Measurements from ENCODE around the gene MLKL. TPM values are rescaled to one million over a fixed set of nuclear protein-coding genes. Genes with fewer than 3 reads are reported as not detected.

The MLKL gene
- polyA plus RNA-seq (2012; ENCODE audit: low read depth, missing spikeins) = 6.8 TPM

DNA sequence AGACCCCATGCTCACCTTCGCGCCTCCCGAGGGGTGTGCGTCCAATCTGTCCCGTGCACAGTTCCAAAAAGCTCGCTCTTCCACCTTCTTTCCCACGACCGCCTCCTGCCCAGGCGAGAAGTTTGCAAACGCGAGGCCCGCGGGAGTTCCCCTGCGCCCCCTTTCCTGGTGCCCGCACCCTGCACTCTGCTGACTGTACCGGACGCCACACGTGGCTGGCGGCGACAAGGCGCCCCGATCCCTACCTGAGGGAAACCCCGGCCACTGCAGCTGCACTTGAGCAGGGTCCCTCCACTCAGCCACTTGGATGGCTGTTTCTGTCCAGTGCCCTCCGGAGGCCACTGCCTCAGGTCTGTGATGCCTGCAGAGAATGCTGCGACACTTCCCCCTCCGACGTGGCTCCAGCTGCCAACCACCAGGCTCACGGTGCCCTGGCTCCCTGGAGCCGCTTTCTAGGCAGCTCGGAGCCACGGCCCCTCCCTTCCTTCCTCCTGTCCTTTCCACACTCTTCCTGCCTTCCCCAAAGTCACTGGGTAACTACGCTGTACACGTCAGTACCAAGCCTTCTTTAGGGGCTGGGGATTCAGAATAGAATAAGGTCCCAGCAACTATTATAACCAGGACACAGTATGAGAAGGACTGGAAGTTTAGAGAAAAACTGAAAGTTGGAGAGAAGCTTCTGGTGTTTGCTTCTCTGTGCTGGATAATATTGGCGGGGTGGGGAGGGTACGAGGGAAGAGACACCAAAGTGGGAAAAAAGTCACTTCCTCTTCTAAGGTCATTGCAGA is at the start of gene MLKL:
MLKL (minus strand) TSS at position 425 of the 788 bp plus-strand sequence. CDS start 5,105 bp downstream, outside the sequence.
- DNase-seq (ENCODE audit: insufficient read length, low spot score) (no peak), FAIRE-seq (peak; percentile 41)
- TF ChIP-seq SPI1 (IDR thresholded peaks at IDR 0.05; ENCODE audit: low read depth, low read length) (peak; percentile 91), POU2F2 (IDR thresholded peaks at IDR 0.05; ENCODE audit: low read depth, low read length) (no peak), POLR2A (IDR thresholded peaks at IDR 0.05; ENCODE audit: low read depth, low read length) (peak; percentile 54), PAX5 (IDR thresholded peaks at IDR 0.05; ENCODE audit: insufficient read depth, low read length, severe bottlenecking) (no peak), POLR2AphosphoS5 (IDR thresholded peaks at IDR 0.05; ENCODE audit: low read depth, low read length) (no peak; the same call in 1 of the 2 replicates), TAF1 (IDR thresholded peaks at IDR 0.05; ENCODE audit: low read depth, low read length) (no peak)

DNA sequence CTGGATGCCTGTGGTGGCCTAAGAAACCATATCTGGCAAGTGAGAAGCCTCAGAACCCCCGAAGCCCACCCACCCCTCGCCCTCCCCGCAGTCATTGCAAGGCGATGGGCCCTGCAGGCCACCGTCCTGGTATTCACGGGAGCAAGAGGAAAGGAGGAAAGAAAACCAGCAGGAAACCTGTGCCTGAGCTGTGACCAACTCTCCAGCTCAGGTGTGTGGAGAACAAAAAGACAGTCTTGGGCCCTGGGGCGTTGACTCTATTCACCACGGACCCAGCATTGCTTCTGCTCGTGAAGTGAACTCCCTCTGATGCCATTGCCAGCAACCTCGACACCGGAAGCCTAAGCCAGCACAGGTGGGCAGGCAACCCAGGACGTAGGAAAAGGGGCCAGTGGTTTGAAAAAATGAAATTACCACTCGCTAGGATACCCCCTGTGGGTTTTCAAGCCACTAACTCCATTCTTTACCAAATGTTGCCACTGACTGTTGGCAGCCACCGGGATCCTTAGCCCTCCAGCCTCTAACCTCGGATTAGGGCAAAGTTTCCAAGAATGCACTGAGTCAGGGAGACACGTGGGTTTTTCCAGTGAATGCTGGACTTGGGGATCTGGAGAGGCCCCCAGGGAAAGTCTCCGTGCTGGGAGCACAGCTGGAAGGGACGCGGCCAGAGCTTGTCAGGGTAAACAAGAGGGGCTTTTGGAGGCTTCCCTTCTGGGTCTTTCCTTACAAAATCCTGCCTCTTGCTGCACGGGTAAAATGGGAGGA is 48.8 kb upstream of the MLKL start:
- DNase-seq (ENCODE audit: insufficient read length, low spot score) = no peak
- TF ChIP-seq POLR2A (IDR thresholded peaks at IDR 0.05; ENCODE audit: low read depth, low read length) (no peak), SPI1 (IDR thresholded peaks at IDR 0.05; ENCODE audit: low read depth, low read length) (no peak), TAF1 (IDR thresholded peaks at IDR 0.05; ENCODE audit: low read depth, low read length) (no peak), POU2F2 (IDR thresholded peaks at IDR 0.05; ENCODE audit: low read depth, low read length) (no peak), POLR2AphosphoS5 (IDR thresholded peaks at IDR 0.05; ENCODE audit: low read depth, low read length) (no peak), PAX5 (IDR thresholded peaks at IDR 0.05; ENCODE audit: insufficient read depth, low read length, severe bottlenecking) (no peak)
- FAIRE-seq = no peak

DNA sequence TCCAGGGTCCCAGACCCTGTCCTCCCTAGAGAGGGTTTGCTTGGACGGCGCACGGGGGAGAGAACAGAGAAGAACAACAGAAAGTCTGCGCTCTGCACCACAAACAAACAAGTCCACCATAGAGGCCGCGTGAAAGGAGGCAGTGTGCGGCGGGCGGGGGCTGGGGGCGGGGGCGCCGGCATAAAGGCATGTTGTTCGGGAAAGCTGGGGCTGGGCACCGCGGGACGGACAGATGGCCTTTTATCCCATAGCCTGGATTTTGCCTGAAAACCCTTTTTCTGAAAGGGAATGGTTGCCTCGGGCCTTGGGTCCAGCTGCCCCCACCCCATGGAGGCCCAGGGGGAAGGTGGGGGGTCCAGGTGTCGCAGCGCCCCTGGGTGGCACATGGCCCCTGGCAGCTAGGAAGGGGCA is 48.0 kb upstream of the MLKL start:
- TF ChIP-seq POLR2A (IDR thresholded peaks at IDR 0.05; ENCODE audit: low read depth, low read length) (no peak), POU2F2 (IDR thresholded peaks at IDR 0.05; ENCODE audit: low read depth, low read length) (no peak), SPI1 (IDR thresholded peaks at IDR 0.05; ENCODE audit: low read depth, low read length) (no peak), TAF1 (IDR thresholded peaks at IDR 0.05; ENCODE audit: low read depth, low read length) (no peak), PAX5 (IDR thresholded peaks at IDR 0.05; ENCODE audit: insufficient read depth, low read length, severe bottlenecking) (no peak), POLR2AphosphoS5 (IDR thresholded peaks at IDR 0.05; ENCODE audit: low read depth, low read length) (no peak)
- FAIRE-seq (no peak), DNase-seq (ENCODE audit: insufficient read length, low spot score) (no peak)

DNA sequence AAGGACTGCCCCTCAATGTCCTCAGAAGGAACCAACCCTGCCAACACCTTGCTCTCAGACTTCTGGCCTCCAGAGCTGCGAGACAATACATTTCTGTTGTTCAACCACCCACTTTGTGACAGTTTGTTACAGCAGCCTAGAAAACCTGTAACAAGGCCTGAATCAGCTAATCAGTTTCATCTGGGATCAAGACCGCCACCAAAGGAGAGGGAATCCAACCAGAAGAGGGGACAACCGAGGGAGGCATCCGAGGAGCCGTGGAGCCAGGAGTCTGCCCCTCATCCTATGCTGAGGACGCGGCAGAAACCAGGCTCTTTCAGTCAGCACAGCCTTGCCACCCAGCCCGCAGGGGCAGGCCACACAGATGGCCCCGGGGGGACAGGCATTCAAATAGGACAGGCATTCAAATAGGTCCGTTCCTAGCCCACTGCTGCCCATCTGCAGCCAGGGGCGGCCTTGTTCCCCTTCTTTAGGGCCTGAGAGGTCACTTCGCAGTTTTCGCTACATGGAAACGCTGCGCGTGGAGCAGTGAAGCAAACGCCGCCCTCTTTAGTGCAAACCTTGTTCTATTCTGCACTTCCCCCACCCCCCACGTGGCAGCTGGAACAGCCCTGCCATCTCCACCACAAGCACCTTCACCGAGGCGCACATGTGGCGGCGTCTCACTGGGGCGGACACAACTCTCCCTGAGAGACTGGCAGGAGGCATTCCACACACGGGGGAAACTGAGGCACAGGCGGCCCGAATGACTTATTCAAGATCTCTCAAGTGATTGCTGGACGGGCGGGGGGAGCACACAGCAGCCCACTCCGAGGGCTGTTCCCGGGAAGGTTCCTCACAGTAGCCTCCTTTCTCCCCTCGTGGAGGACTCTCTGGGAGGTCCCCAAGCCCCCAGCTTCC is 47.3 kb upstream of the MLKL start:
- DNase-seq (ENCODE audit: insufficient read length, low spot score) (no peak), FAIRE-seq (no peak)
- TF ChIP-seq POLR2A (IDR thresholded peaks at IDR 0.05; ENCODE audit: low read depth, low read length) = no peak
- TF ChIP-seq POLR2AphosphoS5 (IDR thresholded peaks at IDR 0.05; ENCODE audit: low read depth, low read length) = no peak
- no peak for TF ChIP-seq POU2F2 (IDR thresholded peaks at IDR 0.05; ENCODE audit: low read depth, low read length)
- TF ChIP-seq SPI1 (IDR thresholded peaks at IDR 0.05; ENCODE audit: low read depth, low read length) = no peak
- TF ChIP-seq TAF1 (IDR thresholded peaks at IDR 0.05; ENCODE audit: low read depth, low read length) = no peak
- TF ChIP-seq PAX5 (IDR thresholded peaks at IDR 0.05; ENCODE audit: insufficient read depth, low read length, severe bottlenecking) = no peak

DNA sequence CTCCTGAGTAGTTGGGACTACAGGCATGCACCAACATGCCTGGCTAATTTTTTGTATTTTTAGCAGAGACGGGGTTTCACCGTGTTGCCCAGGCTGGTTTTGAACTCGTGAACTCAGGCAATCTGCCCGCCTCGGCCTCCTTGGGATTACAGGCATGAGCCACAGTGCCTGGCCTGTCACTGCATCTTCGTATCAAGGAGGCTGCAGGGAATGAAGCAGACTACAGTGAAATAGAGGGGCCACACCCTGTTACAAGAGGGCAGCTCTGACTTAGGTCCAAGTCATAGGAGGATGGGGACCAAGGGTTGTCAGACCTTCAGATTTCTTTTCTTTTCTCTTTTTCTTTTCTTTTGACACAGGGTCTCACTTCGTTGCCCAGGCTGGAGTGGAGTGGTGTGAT is 45.3 kb upstream of the MLKL start:
- no peak for FAIRE-seq
- no peak for DNase-seq (ENCODE audit: insufficient read length, low spot score)
- no peak for TF ChIP-seq POLR2A (IDR thresholded peaks at IDR 0.05; ENCODE audit: low read depth, low read length)
- no peak for TF ChIP-seq POLR2AphosphoS5 (IDR thresholded peaks at IDR 0.05; ENCODE audit: low read depth, low read length)
- no peak for TF ChIP-seq SPI1 (IDR thresholded peaks at IDR 0.05; ENCODE audit: low read depth, low read length)
- no peak for TF ChIP-seq TAF1 (IDR thresholded peaks at IDR 0.05; ENCODE audit: low read depth, low read length)
- no peak for TF ChIP-seq POU2F2 (IDR thresholded peaks at IDR 0.05; ENCODE audit: low read depth, low read length)
- TF ChIP-seq PAX5 (IDR thresholded peaks at IDR 0.05; ENCODE audit: insufficient read depth, low read length, severe bottlenecking) = no peak

DNA sequence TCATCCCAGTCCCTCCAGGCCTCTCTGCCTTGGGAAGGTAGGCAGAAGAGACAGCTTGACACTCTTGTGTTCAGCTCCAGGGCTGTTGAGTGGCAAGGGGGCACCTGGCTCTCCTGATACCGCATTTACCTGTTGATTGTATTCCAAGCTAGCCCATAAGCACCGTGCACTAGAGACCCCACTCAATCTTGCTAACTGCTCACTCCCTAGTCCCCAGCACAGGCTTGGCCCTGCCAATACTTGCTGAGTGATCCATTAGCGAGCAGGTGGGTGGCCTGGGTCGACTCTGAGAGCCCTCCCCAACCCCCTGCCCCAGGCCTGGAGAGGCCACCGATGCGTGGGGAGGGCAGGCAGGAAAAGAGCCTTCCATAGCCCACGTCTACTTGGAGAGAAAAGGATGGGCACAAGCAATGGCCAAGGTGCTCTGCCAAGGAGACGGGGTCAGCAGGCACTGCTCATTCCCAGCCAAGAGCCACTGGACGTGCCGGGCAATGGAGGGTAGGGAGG is 44.5 kb upstream of the MLKL start:
- FAIRE-seq (no peak), DNase-seq (ENCODE audit: insufficient read length, low spot score) (no peak)
- TF ChIP-seq POU2F2 (IDR thresholded peaks at IDR 0.05; ENCODE audit: low read depth, low read length) (no peak), POLR2A (IDR thresholded peaks at IDR 0.05; ENCODE audit: low read depth, low read length) (no peak), PAX5 (IDR thresholded peaks at IDR 0.05; ENCODE audit: insufficient read depth, low read length, severe bottlenecking) (no peak), SPI1 (IDR thresholded peaks at IDR 0.05; ENCODE audit: low read depth, low read length) (no peak), POLR2AphosphoS5 (IDR thresholded peaks at IDR 0.05; ENCODE audit: low read depth, low read length) (no peak), TAF1 (IDR thresholded peaks at IDR 0.05; ENCODE audit: low read depth, low read length) (no peak)

DNA sequence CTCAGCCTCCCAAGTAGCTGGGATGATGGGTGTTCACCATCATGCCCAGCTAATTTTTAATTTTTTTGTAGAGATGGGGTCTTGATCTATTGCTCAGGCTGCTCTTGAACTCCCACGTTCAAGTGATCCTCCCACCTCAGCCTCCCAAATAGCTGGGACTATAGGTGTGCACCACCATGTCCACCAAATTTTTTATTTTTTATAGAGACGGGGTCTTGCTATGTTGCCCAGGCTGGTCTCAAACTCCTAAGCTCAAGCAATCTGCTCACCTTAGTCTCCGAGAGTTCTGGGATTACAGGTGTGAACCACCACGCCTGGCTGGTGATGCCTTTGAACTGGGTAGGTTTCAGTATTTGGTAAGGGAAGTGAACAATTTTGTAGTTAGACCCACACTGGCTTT is 43.9 kb upstream of the MLKL start:
- no peak for DNase-seq (ENCODE audit: insufficient read length, low spot score)
- TF ChIP-seq SPI1 (IDR thresholded peaks at IDR 0.05; ENCODE audit: low read depth, low read length) = no peak
- TF ChIP-seq TAF1 (IDR thresholded peaks at IDR 0.05; ENCODE audit: low read depth, low read length) = no peak
- TF ChIP-seq POU2F2 (IDR thresholded peaks at IDR 0.05; ENCODE audit: low read depth, low read length) = no peak
- no peak for TF ChIP-seq POLR2AphosphoS5 (IDR thresholded peaks at IDR 0.05; ENCODE audit: low read depth, low read length)
- TF ChIP-seq POLR2A (IDR thresholded peaks at IDR 0.05; ENCODE audit: low read depth, low read length) = no peak
- no peak for TF ChIP-seq PAX5 (IDR thresholded peaks at IDR 0.05; ENCODE audit: insufficient read depth, low read length, severe bottlenecking)
- no peak for FAIRE-seq

DNA sequence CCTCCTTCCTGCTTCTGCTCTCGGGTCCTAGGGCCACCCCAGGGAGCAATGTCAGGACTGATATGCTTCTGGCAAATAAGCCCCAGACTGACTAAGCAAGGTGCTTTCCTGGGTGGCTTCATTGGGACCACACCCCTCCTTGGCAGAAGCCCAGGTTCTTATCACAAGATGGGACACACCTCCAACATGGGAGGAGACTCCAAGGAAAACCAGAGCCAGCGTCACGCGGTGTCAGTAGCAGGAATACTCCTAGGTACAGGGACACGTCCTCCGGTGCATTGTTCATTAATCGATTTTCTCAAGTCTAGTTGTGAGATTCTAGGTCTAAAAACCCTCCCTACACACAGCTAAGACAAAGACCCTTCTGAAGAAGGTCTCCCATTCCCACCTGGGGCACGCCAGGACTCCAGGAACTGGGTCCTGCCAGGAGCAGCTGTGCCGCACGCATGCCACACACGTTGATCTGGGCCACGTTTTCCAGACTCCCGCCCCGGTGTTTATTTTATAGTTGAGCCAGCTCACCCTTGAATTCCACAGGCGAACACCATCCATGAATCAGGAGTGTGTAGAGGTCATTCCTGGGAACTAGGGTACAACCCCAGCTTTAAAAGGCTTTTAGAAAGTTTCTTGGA is 43.1 kb upstream of the MLKL start:
- DNase-seq (ENCODE audit: insufficient read length, low spot score) = no peak
- FAIRE-seq = no peak
- TF ChIP-seq PAX5 (IDR thresholded peaks at IDR 0.05; ENCODE audit: insufficient read depth, low read length, severe bottlenecking) = no peak
- TF ChIP-seq POLR2AphosphoS5 (IDR thresholded peaks at IDR 0.05; ENCODE audit: low read depth, low read length) = no peak
- no peak for TF ChIP-seq POU2F2 (IDR thresholded peaks at IDR 0.05; ENCODE audit: low read depth, low read length)
- TF ChIP-seq POLR2A (IDR thresholded peaks at IDR 0.05; ENCODE audit: low read depth, low read length) = no peak
- no peak for TF ChIP-seq TAF1 (IDR thresholded peaks at IDR 0.05; ENCODE audit: low read depth, low read length)
- no peak for TF ChIP-seq SPI1 (IDR thresholded peaks at IDR 0.05; ENCODE audit: low read depth, low read length)

Measured in GM12891 (cell line).